ENCODE measurements around the gene OAS3.

Gene OAS3

GRCh38 chr12:112962561-112962960 is 24.3 kb downstream of the OAS3 start:
- DNase-seq: no peak

DNA sequence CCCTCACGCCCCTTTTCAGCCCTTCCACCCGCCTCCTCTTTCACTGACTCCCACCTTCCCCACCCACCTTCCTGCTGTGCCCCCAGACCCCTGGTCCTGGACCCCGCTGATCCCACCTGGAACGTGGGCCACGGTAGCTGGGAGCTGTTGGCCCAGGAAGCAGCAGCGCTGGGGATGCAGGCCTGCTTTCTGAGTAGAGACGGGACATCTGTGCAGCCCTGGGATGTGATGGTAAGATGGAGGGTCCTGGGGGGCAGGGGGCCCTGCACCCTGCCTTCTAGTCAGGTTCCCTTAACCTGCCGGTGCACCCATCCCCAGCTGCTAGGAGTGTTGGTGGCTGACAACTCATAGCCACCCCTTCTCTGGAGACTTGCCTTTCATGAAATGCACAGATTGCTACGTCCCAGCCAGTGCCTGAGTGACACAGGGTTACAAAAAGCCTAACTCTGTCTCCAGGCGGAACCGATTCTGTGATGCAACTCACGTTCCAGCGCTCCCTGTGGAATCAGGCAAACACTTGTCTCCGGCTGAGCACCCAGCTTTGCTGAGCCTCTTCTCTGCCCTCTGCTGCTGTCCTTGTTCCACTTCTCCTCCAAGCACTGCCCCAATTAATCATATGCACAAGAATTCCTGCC is 25.1 kb downstream of the OAS3 start:
- DNase-seq: no peak

GRCh38 chr12:112964067-112964670 is 25.9 kb downstream of the OAS3 start:
- no peak for DNase-seq

GRCh38 chr12:112964915-112965314 is 26.6 kb downstream of the OAS3 start:
- no peak for DNase-seq

DNA sequence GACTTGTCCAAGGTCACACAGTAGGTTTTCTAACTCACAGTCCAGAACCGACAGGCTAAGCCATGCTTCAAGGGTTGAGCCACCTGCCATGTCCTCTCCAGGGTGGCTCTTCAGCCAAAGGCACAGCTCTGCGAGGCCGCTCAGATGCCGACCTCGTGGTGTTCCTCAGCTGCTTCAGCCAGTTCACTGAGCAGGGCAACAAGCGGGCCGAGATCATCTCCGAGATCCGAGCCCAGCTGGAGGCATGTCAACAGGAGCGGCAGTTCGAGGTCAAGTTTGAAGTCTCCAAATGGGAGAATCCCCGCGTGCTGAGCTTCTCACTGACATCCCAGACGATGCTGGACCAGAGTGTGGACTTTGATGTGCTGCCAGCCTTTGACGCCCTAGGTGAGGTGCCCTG is 27.4 kb downstream of the OAS3 start:
- DNase-seq: no peak

- no peak for DNase-seq
Measured at GRCh38 chr12:112967306-112967705, 29.0 kb downstream of the OAS3 start.

DNA sequence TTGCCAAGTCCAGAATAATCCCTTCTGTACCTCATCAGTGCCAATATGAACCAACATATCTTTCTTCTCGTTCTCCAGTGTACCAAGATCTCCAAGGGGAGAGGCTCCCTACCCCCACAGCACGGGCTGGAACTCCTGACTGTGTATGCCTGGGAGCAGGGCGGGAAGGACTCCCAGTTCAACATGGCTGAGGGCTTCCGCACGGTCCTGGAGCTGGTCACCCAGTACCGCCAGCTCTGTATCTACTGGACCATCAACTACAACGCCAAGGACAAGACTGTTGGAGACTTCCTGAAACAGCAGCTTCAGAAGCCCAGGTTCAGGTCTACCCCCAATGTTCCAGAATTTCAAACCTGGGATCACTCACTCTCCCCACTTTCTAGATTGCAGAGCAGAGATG is 29.6 kb downstream of the OAS3 start:
- DNase-seq: no peak

GRCh38 chr12:112969547-112970306 is 31.5 kb downstream of the OAS3 start:
- no peak for DNase-seq

GRCh38 chr12:112970391-112970790 is 32.1 kb downstream of the OAS3 start:
- DNase-seq: no peak

DNA sequence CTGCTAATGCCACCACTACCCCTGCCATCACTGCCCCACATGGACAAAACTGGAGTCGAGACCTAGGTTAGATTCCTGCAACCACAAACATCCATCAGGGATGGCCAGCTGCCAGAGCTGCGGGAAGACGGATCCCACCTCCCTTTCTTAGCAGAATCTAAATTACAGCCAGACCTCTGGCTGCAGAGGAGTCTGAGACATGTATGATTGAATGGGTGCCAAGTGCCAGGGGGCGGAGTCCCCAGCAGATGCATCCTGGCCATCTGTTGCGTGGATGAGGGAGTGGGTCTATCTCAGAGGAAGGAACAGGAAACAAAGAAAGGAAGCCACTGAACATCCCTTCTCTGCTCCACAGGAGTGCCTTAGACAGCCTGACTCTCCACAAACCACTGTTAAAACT is 33.0 kb downstream of the OAS3 start:
- no peak for DNase-seq

DNA sequence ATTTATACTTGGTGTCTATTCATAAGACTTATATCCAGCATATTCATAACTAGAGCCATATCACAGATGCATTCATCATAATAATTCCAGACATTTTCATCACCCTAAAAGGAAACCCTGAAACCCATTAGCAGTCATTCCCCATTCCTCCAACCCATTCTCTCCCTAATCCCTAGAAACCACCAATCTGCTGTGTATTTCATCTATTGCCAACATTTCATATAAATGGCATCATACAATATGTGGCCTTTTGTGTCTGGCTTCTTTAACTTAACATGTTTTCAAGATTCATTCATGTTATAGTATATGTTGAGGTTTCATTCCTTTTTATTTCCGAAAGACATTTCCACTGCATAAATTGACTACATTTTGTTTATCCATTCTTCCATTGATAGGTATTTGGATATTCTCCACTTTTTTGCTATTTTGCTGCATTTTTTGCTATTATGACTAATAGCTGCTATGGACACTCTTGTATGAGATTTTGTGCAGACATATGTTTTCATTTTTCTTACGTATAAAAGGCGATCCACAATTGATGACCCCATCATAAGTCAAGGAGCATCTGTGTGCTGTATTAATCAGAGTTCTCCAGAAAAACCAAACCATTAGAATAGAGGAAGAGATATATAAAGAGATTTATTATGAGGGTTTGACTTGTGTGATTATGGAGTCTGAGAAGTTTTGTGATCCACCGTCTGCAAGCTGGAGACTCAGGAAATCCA is 34.9 kb downstream of the OAS3 start:
- DNase-seq: no peak

- no peak for DNase-seq
Measured at GRCh38 chr12:112973818-112974231, 35.6 kb downstream of the OAS3 start.

- no peak for DNase-seq
Measured at GRCh38 chr12:112974904-112975303, 36.6 kb downstream of the OAS3 start.

- DNase-seq: no peak
Measured at GRCh38 chr12:112977139-112977538, 38.9 kb downstream of the OAS3 start.

DNA sequence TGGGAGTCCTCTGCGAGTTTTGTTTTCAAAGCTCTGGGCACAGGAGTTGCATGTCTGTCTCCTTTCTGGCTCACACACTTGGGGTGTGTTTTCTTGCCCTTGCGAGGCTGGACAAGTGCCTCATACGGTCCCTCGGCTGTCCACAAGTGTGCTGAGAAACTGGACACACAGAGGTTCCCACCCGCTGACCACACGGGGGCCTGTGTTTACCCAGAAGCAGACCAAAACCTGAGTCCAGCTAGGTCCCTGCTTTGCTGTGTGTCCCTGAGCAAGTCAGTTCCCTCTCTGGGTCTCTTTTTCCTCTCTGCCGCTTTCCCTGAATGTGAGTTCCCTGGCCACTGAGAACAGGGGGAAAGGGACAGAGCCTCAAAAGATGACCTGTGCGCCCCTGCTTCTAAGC is 39.4 kb downstream of the OAS3 start:
- no peak for DNase-seq

GRCh38 chr12:112978163-112979040 is 40.1 kb downstream of the OAS3 start, which contains the start of gene OAS2:
OAS2 (plus strand) TSS chr12:112978519; CDS start chr12:112978609, 90 bp downstream.
- peak; percentile 91 for DNase-seq

DNA sequence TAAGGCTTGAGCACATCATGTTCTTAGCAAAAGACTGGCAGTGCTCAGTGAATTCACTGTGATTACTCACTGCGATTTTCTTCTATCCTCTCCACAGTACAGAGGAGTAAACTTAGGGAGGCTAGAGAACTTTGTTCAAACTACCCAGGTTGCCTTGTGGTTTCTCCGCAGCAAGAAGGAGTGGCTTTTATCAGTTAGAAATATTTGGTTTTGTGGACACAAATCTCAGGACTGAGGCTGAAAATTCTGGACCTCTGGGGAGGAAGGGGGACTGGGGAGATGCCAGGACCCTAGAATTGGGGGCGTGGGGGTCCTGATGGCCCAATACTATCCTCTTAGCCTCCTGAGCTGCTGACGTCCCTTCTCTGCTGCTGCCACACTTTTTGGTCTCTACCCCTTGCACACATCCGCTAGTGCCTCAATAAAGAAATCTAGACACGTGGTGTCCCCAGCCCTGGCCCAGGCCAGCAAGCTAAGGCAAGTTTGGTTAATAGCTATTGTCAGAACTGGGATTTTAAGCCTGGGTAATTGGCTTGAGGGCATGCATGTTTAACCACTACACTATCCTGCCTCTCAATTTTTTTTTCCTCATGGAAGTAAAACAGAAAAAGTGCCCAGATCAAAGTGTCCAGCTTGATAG is 40.9 kb downstream of the OAS3 start:
- peak; percentile 72 for DNase-seq

GRCh38 chr12:112980491-112981158 is 42.4 kb downstream of the OAS3 start:
- peak; percentile 46 for DNase-seq

DNA sequence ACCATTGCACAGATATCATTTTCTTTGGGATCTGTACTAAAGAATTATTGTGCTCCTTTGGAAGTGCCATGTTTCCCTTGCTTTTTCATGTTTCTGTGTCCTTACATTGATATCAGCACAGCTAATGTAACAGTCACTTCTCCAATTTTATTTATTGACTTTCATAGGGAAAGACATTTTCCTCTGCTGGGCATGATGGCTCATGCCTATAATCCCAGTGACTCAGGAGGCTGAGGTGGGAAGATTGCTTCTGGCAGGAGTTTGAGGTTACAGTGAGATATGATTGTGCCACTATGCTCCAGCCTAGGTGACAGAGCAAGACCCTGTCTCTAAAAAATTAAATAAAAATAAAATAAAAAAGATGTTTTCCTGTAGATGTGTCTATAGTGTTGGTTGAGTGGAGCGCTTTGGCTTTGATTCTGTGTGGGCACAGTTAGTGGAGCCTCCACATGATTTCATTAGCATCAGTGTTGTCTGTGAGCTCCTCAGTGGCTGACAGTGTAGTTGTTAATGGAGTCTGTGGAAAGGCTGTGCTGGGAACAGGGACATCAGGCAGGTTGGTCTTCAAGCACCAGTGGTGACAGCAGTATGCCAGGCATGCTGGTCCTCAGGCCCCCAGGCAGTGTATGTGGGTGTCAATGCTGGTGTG is 47.5 kb downstream of the OAS3 start:
- DNase-seq: no peak

DNA sequence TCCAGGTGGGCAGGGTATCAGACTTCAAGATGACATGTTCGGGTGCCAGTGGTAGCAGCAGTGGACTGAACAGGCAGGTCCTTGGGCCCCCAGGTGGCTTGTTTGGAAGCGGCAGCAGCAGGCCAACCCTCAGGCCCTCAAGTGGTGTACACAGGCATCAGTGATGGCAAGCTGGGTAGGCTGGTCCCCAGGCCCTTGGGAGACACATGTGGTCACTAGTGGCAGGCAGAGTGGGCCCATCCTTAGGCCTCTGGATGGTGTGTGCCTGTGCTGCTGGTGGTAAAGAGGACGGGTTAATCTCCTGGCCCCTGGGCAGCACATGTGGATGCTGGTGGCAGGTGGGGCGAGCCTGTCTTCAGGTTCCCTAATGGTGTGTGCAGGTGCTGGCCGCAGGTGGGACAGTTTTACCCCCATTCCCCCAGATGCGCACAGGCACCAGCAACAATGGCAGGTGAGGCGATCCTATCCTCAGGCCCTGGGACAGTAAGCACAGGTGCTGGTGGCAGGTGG is 48.1 kb downstream of the OAS3 start:
- no peak for DNase-seq

DNA sequence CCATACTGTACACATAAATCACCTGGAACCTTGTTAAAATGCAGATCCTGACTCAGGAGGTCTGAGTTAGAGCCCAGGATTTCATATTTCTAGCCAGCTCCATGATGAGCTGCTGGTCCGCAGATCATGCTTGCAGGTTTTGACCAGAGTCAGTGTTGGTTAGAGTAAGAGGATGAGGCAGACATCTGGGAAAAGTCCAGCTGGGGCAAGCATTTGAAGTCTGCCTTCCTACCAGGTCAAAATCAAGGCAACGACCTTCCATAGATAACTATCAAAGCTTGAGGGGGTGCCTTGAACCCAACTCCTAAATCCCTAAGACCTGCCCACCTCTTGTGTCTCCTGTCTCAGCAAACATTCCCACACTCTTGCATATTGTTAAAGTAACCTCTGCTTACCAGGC is 49.3 kb downstream of the OAS3 start:
- DNase-seq: no peak

Measured in activated CD4-positive, alpha-beta T cell treated with anti-CD3 and anti-CD28 coated beads, Interleukin-2, Interleukin-6, amounts not matched to agents 100 ng/mL and 50 ng/mL, durations not matched to agents 16 hours and 8 hours (primary cell).